HFFc6 (cell line): ENCODE results near the gene AOC3. TPM values are rescaled to one million over a fixed set of nuclear protein-coding genes. Genes with fewer than 3 reads are reported as not detected.
A peak's percentile ranks its signal among the peaks of the same experiment; 100 is the strongest.

ENCODE experiments used
- DNase-seq: peaks from one replicate; pipeline ENCODE4 v3.0.0-alpha.2; 2018
- H3K27ac Mint-ChIP-seq: 2 replicates; pipeline ENCODE4 v1.8.0; 2020; ENCODE audit warnings: mild to moderate bottlenecking, mixed read lengths
- H3K27me3 Mint-ChIP-seq: 2 replicates; pipeline ENCODE4 v1.8.0; 2021; ENCODE audit warnings: mild to moderate bottlenecking, moderate library complexity, mixed read lengths; ENCODE audit not compliant: insufficient read depth
- H3K36me3 Mint-ChIP-seq: 2 replicates; pipeline ENCODE4 v1.8.0; 2021; ENCODE audit warnings: low read depth, mixed read lengths
- H3K4me1 Mint-ChIP-seq: 2 replicates; pipeline ENCODE4 v1.8.0; 2020; ENCODE audit warnings: low read depth, mixed read lengths
- H3K4me3 Mint-ChIP-seq: 2 replicates; pipeline ENCODE4 v1.8.0; 2020; ENCODE audit warnings: mild to moderate bottlenecking, moderate library complexity, mixed read lengths
- H3K9me3 Mint-ChIP-seq: 2 replicates; pipeline ENCODE4 v1.8.0; 2020; ENCODE audit warnings: mild to moderate bottlenecking, mixed read lengths
- CTCF ChIP-seq: fragments of 200-600 bp; sonication (generic); IDR thresholded peaks from 2 replicates; pipeline ENCODE4 v1.5.0; 2021; ENCODE audit warnings: antibody characterized with exemption, mild to moderate bottlenecking
- long read RNA-seq: library from polyadenylated mRNA; unstranded; transcript quantifications from one replicate; pipeline ENCODE4 v2.0.0, GENCODE V29; 2019
- total RNA-seq, 6 experiments: library from RNA; stranded (reverse); fragmentation: NEBNext Ultra II Directional; extraction: Animal tissue kit (Norgen Biotek cat#: 25700); gene quantifications; 2 replicates in 1 of 6; 3 replicates in 5 of 6; pipeline ENCODE4 v1.2.3, GENCODE V29; 2021

The AOC3 gene
- total RNA-seq, result under 1 TPM in 4 of 6 experiments, not detected in 2; 0.05 to 0.14 (median 0.06) TPM
- long read RNA-seq, result 0 reads

- H3K4me3 Mint-ChIP-seq, result no peak within 1 kb of the TSS
- no peak for TF ChIP-seq CTCF
- no peak for DNase-seq
- no peak within 1 kb of the TSS for H3K27ac Mint-ChIP-seq
- H3K36me3 Mint-ChIP-seq, result no peaks in the 10 kb centered on the region
- no peaks in the 10 kb centered on the region for H3K9me3 Mint-ChIP-seq
- peaks cover 10% of the 10 kb centered on the region for H3K4me1 Mint-ChIP-seq
- H3K27me3 Mint-ChIP-seq, result peaks cover 16% of the 10 kb centered on the region
These were observed at the start of gene AOC3 for GRCh38 chr17:42850954-42851353. AOC3 (plus strand) TSS chr17:42851199; CDS start chr17:42851344, 145 bp downstream.

GRCh38 chr17:42803074-42803883, 47.7 kb upstream of the AOC3 start:
- Mint-ChIP-seq H3K27me3 (peaks cover 10% of the 10 kb centered on the region), H3K4me3 (no peak overlapping the region), H3K9me3 (peaks cover 4% of the 10 kb centered on the region), H3K27ac (no peak overlapping the region), H3K4me1 (peaks cover 7% of the 10 kb centered on the region), H3K36me3 (peaks cover 10% of the 10 kb centered on the region)
- no peak for DNase-seq
- no peak for TF ChIP-seq CTCF

GRCh38 chr17:42804918-42805367, 46.1 kb upstream of the AOC3 start:
- Mint-ChIP-seq H3K4me3 (no peak overlapping the region), H3K9me3 (no peaks in the 10 kb centered on the region), H3K27me3 (peaks cover 3% of the 10 kb centered on the region), H3K4me1 (peaks cover 14% of the 10 kb centered on the region), H3K27ac (no peak overlapping the region), H3K36me3 (peaks cover 5% of the 10 kb centered on the region; the same call in 1 of the 2 replicates)
- no peak for DNase-seq
- TF ChIP-seq CTCF, result no peak

- H3K36me3 Mint-ChIP-seq, result peaks cover 13% of the 10 kb centered on the region
- H3K4me1 Mint-ChIP-seq, result peaks cover 22% of the 10 kb centered on the region
- TF ChIP-seq CTCF, result no peak
- no peak overlapping the region for H3K4me3 Mint-ChIP-seq
- no peaks in the 10 kb centered on the region for H3K9me3 Mint-ChIP-seq
- H3K27ac Mint-ChIP-seq, result no peak overlapping the region
- H3K27me3 Mint-ChIP-seq, result no peaks in the 10 kb centered on the region; the same call in none of the 2 replicates
- no peak for DNase-seq
These were observed 44.8 kb upstream of the AOC3 start for GRCh38 chr17:42806249-42806648.

GRCh38 chr17:42809250-42809649, 41.7 kb upstream of the AOC3 start:
- DNase-seq, result peak; percentile 75
- H3K27me3 Mint-ChIP-seq, result no peaks in the 10 kb centered on the region; the same call in none of the 2 replicates
- peaks cover 27% of the 10 kb centered on the region for H3K36me3 Mint-ChIP-seq
- H3K4me3 Mint-ChIP-seq, result no peak overlapping the region
- no peaks in the 10 kb centered on the region for H3K9me3 Mint-ChIP-seq
- TF ChIP-seq CTCF, result no peak
- peaks cover 28% of the 10 kb centered on the region for H3K4me1 Mint-ChIP-seq
- peak overlapping the region; percentile 58 for H3K27ac Mint-ChIP-seq
